K562 (cell line): Measurements from ENCODE around the gene HIPK2. TPM values are rescaled to one million over a fixed set of nuclear protein-coding genes. Genes with fewer than 3 reads are reported as not detected.

Experiments
- ATAC-seq: fragments of 200-7000 bp; cut with Tn5 transposase; 3 replicates; pipeline ENCODE4 v1.9.1; 2020; ENCODE audit warnings: moderate library complexity
- BruUV-seq: library from RNA; stranded (reverse); fragments of 400-500 nt; replicated peaks from 2 replicates; lab custom pipeline; 2021; lab: Mats Ljungman, UMichigan
- CTCF ChIA-PET: fragments of 300-600 bp; formaldehyde crosslinking; extraction: SDS; loops from one replicate; lab custom pipeline; 2021; ENCODE audit warnings: low intra/inter-chr PET ratio; lab: Yijun Ruan, JAX
- POLR2A ChIA-PET: fragments of 300-600, 350-650 bp; sonication (Branson Sonifier 250); formaldehyde crosslinking; extraction: SDS; loops from one replicate; lab custom pipeline; 2021; ENCODE audit warnings: antibody characterized with exemption, inconsistent platforms; lab: Yijun Ruan, JAX
- DNase-seq, 4 experiments: peaks; one replicate each; pipeline versions ENCODE4 v3.0.0 to v3.0.0-alpha.2; 2011 to 2018; ENCODE audit warnings: low spot score in 3 of 4, mixed read lengths in 3 of 4; ENCODE audit errors: extremely low read depth in 1 of 4
- FAIRE-seq: peaks from 2 replicates; lab custom pipeline; 2011; peaks lifted over from hg19 to GRCh38; lab: Jason Lieb, UNC
- H2AFZ ChIP-seq: 2 replicates; pipeline ENCODE4 v1.6.0; 2011; ENCODE audit warnings: low read depth, low read length, control low read depth, inconsistent platforms
- H3K27ac ChIP-seq: fragments of 200-600 bp; 3 replicates; pipeline ENCODE4 v1.8.0; 2011; ENCODE audit warnings: low read depth, mild to moderate bottlenecking, control low read depth, inconsistent platforms, low read length, moderate library complexity, mixed read lengths; ENCODE audit errors: extremely low read depth
- H3K27me3 ChIP-seq, 2 experiments: fragments of 300-600 bp in 1 of 2; 2 replicates in 1 of 2; 3 replicates in 1 of 2; pipeline versions ENCODE4 v1.6.0 to v1.8.0; 2011; ENCODE audit warnings: inconsistent platforms in 2 of 2, low read length in 2 of 2, mild to moderate bottlenecking in 1 of 2, mixed read lengths in 1 of 2, moderate library complexity in 1 of 2; ENCODE audit not compliant: control insufficient read depth in 2 of 2, insufficient read depth in 2 of 2
- H3K36me3 ChIP-seq: fragments of 300-600 bp; 3 replicates; pipeline ENCODE4 v1.8.0; 2011; ENCODE audit warnings: mild to moderate bottlenecking, low read length, inconsistent platforms; ENCODE audit not compliant: control insufficient read depth, insufficient read depth
- H3K4me1 ChIP-seq, 2 experiments: fragments of 200-600 bp in 1 of 2; replicated peaks in 1 of 2; 2 replicates in 1 of 2; 3 replicates in 1 of 2; pipeline versions ENCODE4 v1.5.1 to v1.8.0; 2011; ENCODE audit warnings: inconsistent platforms in 2 of 2, low read length in 2 of 2, mild to moderate bottlenecking in 1 of 2, mixed read lengths in 1 of 2, moderate library complexity in 1 of 2; ENCODE audit not compliant: control insufficient read depth in 2 of 2, insufficient read depth in 2 of 2
- H3K4me2 ChIP-seq: 2 replicates; pipeline ENCODE4 v1.6.1; 2011; ENCODE audit warnings: low read length, control low read depth, inconsistent platforms, mixed read lengths; ENCODE audit not compliant: insufficient read depth
- H3K4me3 ChIP-seq: fragments of 200-600 bp; sonication (generic), shearing (Covaris generic); 2 replicates; pipeline ENCODE4 v1.5.1; 2016; ENCODE audit warnings: control low read depth, inconsistent platforms
- H3K79me2 ChIP-seq: fragments of 200-600 bp; 3 replicates; pipeline ENCODE4 v1.8.0; 2011; ENCODE audit warnings: low read length, inconsistent platforms; ENCODE audit not compliant: control insufficient read depth, insufficient read depth
- H3K9ac ChIP-seq, 2 experiments: 2 replicates each; pipeline versions ENCODE4 v1.6.0 to v1.6.1; 2011; ENCODE audit warnings: low read depth in 2 of 2, low read length in 2 of 2, control low read depth in 1 of 2, inconsistent platforms in 1 of 2, mild to moderate bottlenecking in 1 of 2, mixed read lengths in 1 of 2; ENCODE audit not compliant: insufficient read depth in 1 of 2
- H3K9me1 ChIP-seq: one replicate; pipeline ENCODE4 v1.6.0; 2011; ENCODE audit warnings: inconsistent platforms, mild to moderate bottlenecking, low read length, moderate library complexity; ENCODE audit not compliant: control insufficient read depth, insufficient read depth
- H3K9me3 ChIP-seq: replicated peaks from 2 replicates; pipeline ENCODE4 v1.5.1; 2011; ENCODE audit warnings: low read depth, low read length, inconsistent platforms; ENCODE audit not compliant: control insufficient read depth, insufficient read depth
- H4K20me1 ChIP-seq: replicated peaks from 2 replicates; pipeline ENCODE4 v1.6.1; 2011; ENCODE audit warnings: low read length, inconsistent platforms, mixed read lengths; ENCODE audit not compliant: control insufficient read depth, insufficient read depth
- CBX8 ChIP-seq: fragments of 200-600 bp; sonication (generic); IDR thresholded peaks from 2 replicates; pipeline ENCODE4 v1.6.1; 2012; ENCODE audit warnings: borderline replicate concordance, mixed run types, low read depth, mild to moderate bottlenecking, moderate library complexity, mixed read lengths, low read length, control low read depth, inconsistent platforms; ENCODE audit not compliant: poor library complexity, severe bottlenecking; ENCODE audit errors: extremely low read depth
- CHD2 ChIP-seq: IDR thresholded peaks from 2 replicates; pipeline ENCODE4 v1.6.1; 2011; ENCODE audit warnings: low read depth, low read length
- CREM ChIP-seq: IDR thresholded peaks from 2 replicates; pipeline ENCODE4 v1.6.1; 2014; ENCODE audit warnings: antibody characterized with exemption, low read depth
- FIP1L1 ChIP-seq: fragments of 200-400 bp; formaldehyde crosslinking; IDR thresholded peaks from 2 replicates; pipeline ENCODE4 v1.6.1; 2018; ENCODE audit warnings: mild to moderate bottlenecking, low read depth, low read length; ENCODE audit not compliant: poor library complexity, severe bottlenecking
- FOS ChIP-seq: IDR thresholded peaks from 3 replicates; pipeline ENCODE4 v1.6.1; 2011; ENCODE audit not compliant: insufficient read length; ENCODE audit errors: extremely low read depth
- IRF2 ChIP-seq: sonication (generic); formaldehyde crosslinking; IDR thresholded peaks from 2 replicates; pipeline ENCODE4 v1.8.1; 2022; ENCODE audit warnings: mild to moderate bottlenecking, missing genetic modification reagents
- L3MBTL2 ChIP-seq: fragments of 450-650 bp; IDR thresholded peaks from 2 replicates; pipeline ENCODE4 v1.6.1; 2016; ENCODE audit warnings: mild to moderate bottlenecking, moderate library complexity
- MYC ChIP-seq, 2 experiments: fragments of 250-450 bp in 1 of 2; sonication (Bioruptor Pico) in 1 of 2; IDR thresholded peaks; 2 replicates each; pipeline versions ENCODE4 v1.5.1 to v1.6.1; 2012 to 2021; ENCODE audit warnings: low read depth in 2 of 2, borderline replicate concordance in 1 of 2, improper control_type of control experiment in 1 of 2, low read length in 1 of 2, mild to moderate bottlenecking in 1 of 2, moderate library complexity in 1 of 2
- PPARD ChIP-seq: fragments of 250-450 bp; sonication (Bioruptor Pico); IDR thresholded peaks from 2 replicates; pipeline ENCODE4 v1.8.0; 2022; ENCODE audit warnings: inconsistent platforms, mild to moderate bottlenecking, moderate library complexity
- ZNF263 ChIP-seq: sonication (generic); formaldehyde crosslinking; IDR thresholded peaks from 2 replicates; pipeline ENCODE4 v1.8.0; 2022; ENCODE audit warnings: mild to moderate bottlenecking, missing genetic modification reagents, borderline replicate concordance
- ZNF311 ChIP-seq: fragments of 250-450 bp; sonication (Bioruptor Pico); IDR thresholded peaks from 2 replicates; pipeline ENCODE4 v1.4.0; 2020; ENCODE audit warnings: mild to moderate bottlenecking, moderate library complexity
- ZNF551 ChIP-seq: fragments of 250-450 bp; sonication (Bioruptor Pico); IDR thresholded peaks from 2 replicates; pipeline ENCODE4 v1.5.0; 2021; ENCODE audit warnings: mild to moderate bottlenecking, moderate library complexity
- WGBS: fragments of 100-300 bp; shearing (Covaris generic); methylation state at CpG from one replicate; pipeline ENCODE4 v1.1.6; 2016; ENCODE audit warnings: low coverage, mixed read lengths; ENCODE audit not compliant: insufficient coverage; ENCODE audit errors: missing lambda C conversion rate; 5-methylcytosine and 5-hydroxymethylcytosine counted together
- in situ Hi-C: fragments of 300-500 bp; cut with MboI; formaldehyde crosslinking; loops from 4 replicates; pipeline ENCODE4 v1.15.0; 2018; ENCODE audit warnings: inconsistent platforms, mixed read lengths
- intact Hi-C: fragments of 100-400 bp; cut with micrococcal nuclease; formaldehyde crosslinking; loops from 2 replicates; pipeline ENCODE4 v1.14.2; 2022
- polyA plus RNA-seq, 8 experiments: library from polyadenylated mRNA; depleted of rRNA in 4 of 8; stranded (reverse) in 5 of 8; unstranded in 3 of 8; fragments of >200 nt; fragmentation: Nextera tagmentation in 2 of 8; fragmentation: Illumina TruSeq in 1 of 8; extraction: Ambion mirVana in 2 of 8; extraction: Trizol in 1 of 8; gene quantifications; 2 replicates each; pipeline versions ENCODE4 v1.2.1 to v1.2.3, GENCODE V29; 2011 to 2014; ENCODE audit warnings: inconsistent platforms in 1 of 8, missing spikeins in 1 of 8
- total RNA-seq, 7 experiments: library from RNA; depleted of rRNA in 6 of 7; stranded (reverse); fragments of >200 nt in 6 of 7; fragmentation: Illumina TruSeq in 2 of 7; extraction: Trizol in 2 of 7; gene quantifications; 2 replicates each; pipeline versions ENCODE4 v1.2.1 to v1.2.3, GENCODE V29; 2011 to 2021; ENCODE audit warnings: low replicate concordance in 1 of 7
- TF ChIP-seq, protein P1 (sequence below): fragments of 450-650 bp; formaldehyde crosslinking; IDR thresholded peaks from 2 replicates; pipeline ENCODE4 v1.4.0; 2020; ENCODE audit warnings: mild to moderate bottlenecking, moderate library complexity
- TF ChIP-seq, protein P2 (sequence below): sonication (generic); formaldehyde crosslinking; IDR thresholded peaks from 2 replicates; pipeline ENCODE4 v1.8.1; 2022; ENCODE audit warnings: missing genetic modification reagents

Gene HIPK2
- total and polyA plus RNA-seq, 9 of the 15 experiments (the other 6 are each of a cell fraction or from before 2014, with no cell fraction given) = 0.69 to 19.8 (median 5.1) TPM

GRCh38 chr7:139619367-139619657 is 158.5 kb downstream of the HIPK2 start:
- BruUV-seq = no TSS peak
- H3K36me3 ChIP-seq = peaks cover 7% of the 10 kb centered on the region; the same call in 2 of the 3 replicates
- WGBS = 54% methylated on average over 1 of the region's 1 CpG
- no peaks in the 10 kb centered on the region for H3K27me3 ChIP-seq
- ATAC-seq (no peak), DNase-seq (no peak), FAIRE-seq (no peak)
- no peak overlapping the region for H3K4me3 ChIP-seq
- no peaks in the 10 kb centered on the region for H3K79me2 ChIP-seq
- H3K9me1 ChIP-seq = no peaks in the 10 kb centered on the region
- H3K9ac ChIP-seq = no peak overlapping the region
- no peak overlapping the region for H3K27ac ChIP-seq
- in situ Hi-C loops (no loop called here), intact Hi-C loops (loop anchor here (5.0 kb wide), 1 partner anchor 383 kb away; no protein-coding TSS in a partner anchor)
- no peak overlapping the region for H3K4me2 ChIP-seq
- POLR2A ChIA-PET = interaction anchor here (0.7 to 1.0 kb wide), 2 partner anchors 17 to 31 kb away, joined by 3 read pairs; no protein-coding TSS in a partner anchor
- no peaks in the 10 kb centered on the region for H3K9me3 ChIP-seq
- no peak overlapping the region for H2AFZ ChIP-seq
- CTCF ChIA-PET = interaction anchor here (0.8 to 5.2 kb wide), 3 partner anchors 384 to 706 kb away, joined by 3 to 42 read pairs (median 7); no protein-coding TSS in a partner anchor
- H3K4me1 ChIP-seq = peaks cover 0 to 6% of the 10 kb centered on the region in 2 experiments; a peak in 2 of 5 replicates
- no peaks in the 10 kb centered on the region for H4K20me1 ChIP-seq
- no peak for TF ChIP-seq CREM
- no peak for TF ChIP-seq FOS
- TF ChIP-seq, protein P1, sequence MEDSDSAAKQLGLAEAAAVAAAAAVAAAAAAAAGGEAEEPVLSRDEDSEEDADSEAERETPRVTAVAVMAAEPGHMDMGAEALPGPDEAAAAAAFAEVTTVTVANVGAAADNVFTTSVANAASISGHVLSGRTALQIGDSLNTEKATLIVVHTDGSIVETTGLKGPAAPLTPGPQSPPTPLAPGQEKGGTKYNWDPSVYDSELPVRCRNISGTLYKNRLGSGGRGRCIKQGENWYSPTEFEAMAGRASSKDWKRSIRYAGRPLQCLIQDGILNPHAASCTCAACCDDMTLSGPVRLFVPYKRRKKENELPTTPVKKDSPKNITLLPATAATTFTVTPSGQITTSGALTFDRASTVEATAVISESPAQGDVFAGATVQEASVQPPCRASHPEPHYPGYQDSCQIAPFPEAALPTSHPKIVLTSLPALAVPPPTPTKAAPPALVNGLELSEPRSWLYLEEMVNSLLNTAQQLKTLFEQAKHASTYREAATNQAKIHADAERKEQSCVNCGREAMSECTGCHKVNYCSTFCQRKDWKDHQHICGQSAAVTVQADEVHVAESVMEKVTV (CRISPR knock-in tag) = no peak
- no peak for TF ChIP-seq CHD2
- TF ChIP-seq, protein P2, sequence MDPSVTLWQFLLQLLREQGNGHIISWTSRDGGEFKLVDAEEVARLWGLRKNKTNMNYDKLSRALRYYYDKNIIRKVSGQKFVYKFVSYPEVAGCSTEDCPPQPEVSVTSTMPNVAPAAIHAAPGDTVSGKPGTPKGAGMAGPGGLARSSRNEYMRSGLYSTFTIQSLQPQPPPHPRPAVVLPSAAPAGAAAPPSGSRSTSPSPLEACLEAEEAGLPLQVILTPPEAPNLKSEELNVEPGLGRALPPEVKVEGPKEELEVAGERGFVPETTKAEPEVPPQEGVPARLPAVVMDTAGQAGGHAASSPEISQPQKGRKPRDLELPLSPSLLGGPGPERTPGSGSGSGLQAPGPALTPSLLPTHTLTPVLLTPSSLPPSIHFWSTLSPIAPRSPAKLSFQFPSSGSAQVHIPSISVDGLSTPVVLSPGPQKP (CRISPR knock-in tag) = no peak
- no peak for TF ChIP-seq PPARD (CRISPR knock-in tag)
- TF ChIP-seq MYC (IDR thresholded peaks at IDR 0.05; ENCODE audit: low read depth, low read length) = no peak
- TF ChIP-seq MYC (CRISPR knock-in tag; IDR thresholded peaks at IDR 0.05; ENCODE audit: borderline replicate concordance, low read depth) = no peak
- TF ChIP-seq L3MBTL2 = no peak
- TF ChIP-seq ZNF263 (CRISPR knock-in tag) = no peak
- no peak for TF ChIP-seq ZNF551 (CRISPR knock-in tag)
- no peak for TF ChIP-seq CBX8
- TF ChIP-seq IRF2 (CRISPR knock-in tag) = no peak
- TF ChIP-seq FIP1L1 = no peak
- TF ChIP-seq ZNF311 (CRISPR knock-in tag) = no peak
- TF ChIP-seq, all 486 proteins: peak for 0
